LoVo (cell line): Measurements from ENCODE around the gene TMEM187.
A peak's percentile ranks its signal among the peaks of the same experiment; 100 is the strongest.

ENCODE experiments used
- DNase-seq: peaks from one replicate; pipeline ENCODE4 v3.0.0-alpha.2; 2016; ENCODE audit warnings: low spot score

The TMEM187 gene

DNA sequence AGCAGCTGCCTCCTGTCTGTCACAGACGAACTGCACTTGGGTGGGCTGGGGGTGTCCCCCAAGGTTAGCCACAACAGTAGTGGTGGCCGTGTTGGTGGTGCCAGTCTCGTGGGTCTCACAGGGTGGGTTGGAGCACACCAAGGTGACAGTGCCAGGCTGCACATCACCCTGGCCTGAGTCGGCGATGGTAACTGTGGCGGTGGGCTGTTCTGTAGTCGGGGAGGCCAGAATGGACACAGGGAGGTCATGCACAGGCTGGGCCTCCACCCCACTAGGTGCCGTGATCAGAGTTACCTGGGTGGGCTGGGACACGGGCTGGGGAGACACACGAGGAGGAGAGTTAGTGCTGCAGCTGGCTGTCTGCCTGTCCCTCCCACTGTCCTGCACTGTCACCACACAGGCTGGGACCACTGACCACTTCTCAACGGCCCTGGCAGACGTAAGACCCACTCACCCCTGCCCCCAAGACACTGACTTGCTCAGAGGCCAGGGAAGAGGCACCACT lies 17.3 kb upstream of the TMEM187 start:
- DNase-seq: no peak

DNA sequence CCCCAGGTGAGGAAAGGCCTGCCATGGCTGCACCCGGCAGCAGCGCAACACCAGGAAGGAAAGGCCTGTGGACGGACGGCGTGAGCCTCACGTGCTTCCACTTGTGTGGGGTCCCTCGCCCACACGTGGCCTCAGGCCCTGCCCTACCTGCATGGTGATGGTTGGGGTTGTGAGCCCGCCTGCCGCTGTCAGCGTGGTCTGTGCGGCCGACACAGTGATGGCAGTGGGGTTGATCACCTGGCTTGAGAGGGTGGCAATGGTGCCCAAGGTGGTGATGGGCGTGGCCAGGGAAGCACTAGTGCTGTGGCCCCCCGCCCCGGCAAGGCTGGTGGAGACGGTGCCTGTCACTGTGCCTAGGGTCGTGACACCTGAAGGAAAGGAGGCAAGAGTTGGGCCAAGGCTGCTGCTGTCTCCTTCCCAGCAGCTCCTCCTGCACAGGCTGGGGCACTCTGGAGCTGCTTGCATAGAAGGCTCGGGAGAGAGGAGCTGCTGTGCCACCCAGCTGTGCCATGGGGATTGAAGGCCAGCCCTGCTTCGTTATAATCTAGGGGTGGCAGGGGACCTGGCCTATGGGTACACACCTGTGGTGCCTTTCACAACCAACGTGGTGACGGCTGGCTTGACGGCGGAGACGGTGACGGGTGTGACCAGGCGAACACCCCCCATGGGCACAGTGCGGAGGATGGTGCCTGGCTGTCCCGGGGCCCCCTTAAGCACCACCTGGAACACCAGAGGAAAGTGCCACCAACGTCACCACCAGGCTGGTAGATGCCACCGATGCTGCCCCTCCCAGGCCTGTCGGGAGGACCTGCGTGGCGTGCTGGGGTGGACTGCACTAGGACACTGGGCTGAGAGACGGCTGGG lies 16.3 kb upstream of the TMEM187 start:
- DNase-seq: no peak

DNA sequence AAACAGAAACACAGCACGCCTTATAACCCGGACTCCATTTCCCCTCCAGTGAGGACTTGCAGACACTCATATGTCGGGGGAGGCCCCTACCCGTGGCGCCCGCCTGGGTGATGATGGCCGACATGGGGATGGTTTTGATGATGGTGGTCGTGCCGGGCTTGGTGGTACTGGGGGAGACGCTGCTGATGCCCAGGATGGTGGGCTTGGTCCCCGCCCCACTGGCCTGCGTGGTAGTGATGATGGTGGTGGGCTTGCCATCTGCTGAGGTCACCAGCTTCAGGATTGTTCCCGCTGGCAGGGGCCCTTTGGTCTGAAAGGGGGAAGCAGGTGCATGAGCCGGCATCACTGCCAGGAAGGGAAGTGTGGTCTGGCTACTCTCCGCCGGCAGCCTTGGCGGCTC lies 15.3 kb upstream of the TMEM187 start:
- no peak for DNase-seq

DNA sequence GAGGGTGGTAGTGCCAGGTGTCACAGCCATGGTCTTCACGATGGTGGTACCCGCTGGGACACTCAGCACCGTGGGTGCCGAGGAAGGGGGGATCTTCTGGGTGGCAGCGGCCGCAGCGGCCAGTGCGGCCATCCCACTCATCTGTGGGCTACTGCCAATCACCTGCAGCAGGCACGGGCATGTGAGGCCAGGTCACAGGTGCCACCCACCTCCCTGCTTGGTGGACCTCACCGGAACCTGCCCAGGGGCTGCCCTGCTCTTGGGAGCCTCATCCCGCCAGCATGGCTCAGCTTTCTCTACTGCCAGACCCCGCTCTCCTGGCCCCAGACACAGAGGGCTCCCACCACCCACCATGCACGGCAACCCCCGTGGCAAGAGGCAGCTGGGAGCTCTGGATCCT lies 13.9 kb upstream of the TMEM187 start:
- no peak for DNase-seq

DNA sequence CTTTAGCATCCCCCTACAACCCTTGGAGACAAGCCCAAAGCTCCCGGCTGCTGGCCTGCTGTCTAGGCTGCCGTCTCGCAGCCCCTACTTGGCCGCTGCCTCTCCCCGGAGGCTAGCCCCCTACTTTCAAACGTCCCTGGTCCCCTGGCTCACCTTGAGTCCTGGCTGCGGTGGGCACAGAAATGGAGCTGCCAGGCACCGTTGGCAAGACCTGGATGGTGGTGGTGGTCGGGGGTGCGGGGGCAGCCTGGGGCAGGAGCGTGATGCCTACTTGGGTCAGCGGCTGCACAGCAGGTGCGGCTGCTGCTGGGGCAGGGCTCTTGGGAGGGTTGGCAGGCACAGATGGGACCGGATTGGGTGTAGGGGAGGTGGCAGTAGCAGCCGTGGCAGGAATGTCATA lies 12.9 kb upstream of the TMEM187 start:
- DNase-seq: no peak

DNA sequence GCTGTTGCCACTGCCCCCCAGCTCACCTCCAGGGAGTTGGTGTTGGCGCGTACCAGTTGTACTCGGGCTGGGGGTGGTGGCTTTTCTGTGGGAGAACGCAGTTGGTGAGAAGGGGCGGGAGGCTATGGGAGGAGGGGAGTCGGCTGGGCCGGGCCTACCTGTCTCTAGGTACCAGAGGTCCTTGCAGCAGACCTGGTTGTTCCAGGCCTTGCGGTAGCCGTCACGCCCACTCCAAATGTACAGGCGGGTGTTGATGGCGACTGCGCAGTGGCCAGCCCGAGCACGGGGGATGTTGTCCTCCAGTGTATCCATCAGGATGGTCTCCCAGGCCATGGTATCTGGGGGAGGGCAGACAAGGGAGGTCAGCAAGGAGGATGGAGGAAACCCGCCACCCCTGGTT lies 12.5 kb upstream of the TMEM187 start:
- no peak for DNase-seq

DNA sequence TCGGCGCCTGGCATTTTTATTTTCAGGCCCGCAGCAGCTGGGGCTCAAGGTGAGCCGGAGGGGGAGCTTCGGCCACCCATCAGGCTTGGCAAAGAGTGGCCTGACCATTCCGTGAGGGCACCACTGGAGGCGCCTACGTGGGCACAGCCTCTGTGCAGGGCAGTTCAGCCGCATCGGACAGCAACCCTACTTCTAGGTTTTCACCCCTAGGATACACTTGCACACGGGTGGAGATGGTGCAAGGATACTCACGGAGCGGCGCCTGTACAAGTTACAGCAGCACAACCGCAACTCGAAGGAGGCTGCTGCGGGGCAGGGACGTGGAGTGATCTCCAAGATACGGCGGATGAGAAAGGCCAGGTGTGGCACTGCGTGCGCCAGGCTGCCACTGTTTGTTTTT lies 11.8 kb upstream of the TMEM187 start:
- DNase-seq: no peak

DNA sequence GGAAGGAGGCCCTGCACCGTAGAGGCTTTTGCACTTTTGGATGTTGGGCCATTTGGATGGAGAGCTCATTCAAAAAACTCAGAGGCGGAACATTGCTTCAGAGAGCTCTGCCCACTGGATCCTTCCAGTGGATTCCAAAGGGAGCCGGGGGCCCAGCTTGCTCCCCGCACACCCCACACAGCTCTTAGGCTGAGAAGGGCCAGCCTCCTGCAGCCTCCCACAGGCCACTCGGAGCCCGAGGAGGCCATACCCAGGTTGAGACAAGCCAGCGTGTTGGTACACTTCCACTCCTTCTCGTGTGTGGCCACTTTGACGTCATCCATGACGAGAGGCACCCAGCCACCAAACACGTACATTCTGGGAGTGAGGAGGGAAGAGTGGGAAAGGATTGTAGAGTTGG lies 11.3 kb upstream of the TMEM187 start:
- DNase-seq: no peak

DNA sequence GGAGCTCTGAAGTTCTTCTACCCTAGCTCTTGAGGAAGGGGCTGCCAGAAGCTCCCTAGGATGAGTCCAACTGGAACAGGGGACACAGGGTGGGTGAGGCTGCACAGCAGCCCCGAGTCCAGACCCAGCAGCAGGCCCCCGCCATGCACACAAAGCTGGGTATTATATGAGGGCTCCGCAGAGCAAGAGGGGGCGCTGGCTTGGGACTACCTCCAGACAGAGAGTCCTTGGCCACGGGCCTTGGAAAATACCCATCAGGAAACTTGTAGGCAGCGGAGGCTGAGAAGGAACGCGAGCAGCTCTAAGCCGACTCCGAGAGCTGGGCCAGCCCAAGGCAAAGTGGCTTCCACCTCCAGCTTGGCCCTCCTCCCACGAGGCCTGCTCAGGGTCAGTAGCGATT lies 9.0 kb upstream of the TMEM187 start:
- no peak for DNase-seq

DNA sequence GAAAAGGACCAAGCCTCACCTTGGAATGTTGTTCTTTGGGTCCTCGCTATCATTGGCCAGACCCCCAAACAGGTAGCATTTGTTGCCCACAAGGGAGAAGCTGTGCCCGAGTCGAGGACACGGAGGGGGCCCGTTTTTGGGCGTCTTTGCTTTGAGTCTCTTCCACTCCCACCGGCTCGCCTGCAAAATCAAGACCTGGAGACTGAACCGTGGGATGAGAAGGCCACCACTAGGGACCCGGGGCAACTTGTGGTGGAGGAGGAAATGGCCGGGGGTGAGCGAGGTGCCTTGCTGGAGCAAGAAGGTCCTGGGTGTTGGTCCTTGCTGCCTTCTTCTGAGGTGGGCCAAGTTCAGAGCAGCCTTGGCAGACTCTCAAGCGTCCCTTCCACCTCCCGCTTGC lies 8.4 kb upstream of the TMEM187 start:
- DNase-seq: no peak

DNA sequence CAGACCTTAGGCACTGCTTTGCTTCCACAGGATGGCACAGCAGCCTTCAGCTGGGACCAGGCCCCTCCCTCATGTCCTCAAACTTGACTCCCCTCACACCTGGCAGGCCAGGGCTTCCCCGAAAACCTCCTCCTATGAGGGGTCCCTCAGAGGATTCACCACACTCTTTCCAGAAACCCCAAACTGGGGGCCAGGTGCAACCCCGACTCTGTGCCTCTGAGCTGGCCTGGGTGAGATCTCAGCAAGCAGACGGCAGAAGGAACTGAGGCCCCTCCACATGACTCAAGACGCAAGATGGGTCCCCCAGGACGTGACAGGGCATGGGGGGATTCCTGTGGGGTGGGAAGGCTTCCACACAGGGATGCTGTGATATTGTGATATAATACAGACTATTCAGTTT lies 7.1 kb upstream of the TMEM187 start:
- DNase-seq: no peak

DNA sequence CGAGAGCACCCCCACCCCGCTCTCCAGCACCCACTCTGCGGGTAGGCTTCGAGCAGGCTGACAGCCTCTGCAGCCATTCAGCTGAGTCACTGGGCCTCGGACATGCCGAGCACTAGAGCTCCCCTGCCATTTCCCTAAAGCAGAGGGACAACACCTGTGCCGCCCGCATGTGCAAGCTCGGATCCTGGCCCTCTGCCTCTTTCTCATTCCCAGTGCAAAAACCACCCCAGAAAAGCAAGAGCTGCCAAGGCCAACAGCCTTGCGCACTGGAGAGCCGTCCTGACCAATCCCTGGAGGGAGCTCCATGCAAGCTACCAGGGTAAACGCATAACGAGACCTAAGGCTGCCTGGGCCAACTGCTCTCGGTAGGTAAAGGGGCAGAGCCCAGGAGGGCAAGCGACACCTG lies 6.3 kb upstream of the TMEM187 start:
- no peak for DNase-seq

DNA sequence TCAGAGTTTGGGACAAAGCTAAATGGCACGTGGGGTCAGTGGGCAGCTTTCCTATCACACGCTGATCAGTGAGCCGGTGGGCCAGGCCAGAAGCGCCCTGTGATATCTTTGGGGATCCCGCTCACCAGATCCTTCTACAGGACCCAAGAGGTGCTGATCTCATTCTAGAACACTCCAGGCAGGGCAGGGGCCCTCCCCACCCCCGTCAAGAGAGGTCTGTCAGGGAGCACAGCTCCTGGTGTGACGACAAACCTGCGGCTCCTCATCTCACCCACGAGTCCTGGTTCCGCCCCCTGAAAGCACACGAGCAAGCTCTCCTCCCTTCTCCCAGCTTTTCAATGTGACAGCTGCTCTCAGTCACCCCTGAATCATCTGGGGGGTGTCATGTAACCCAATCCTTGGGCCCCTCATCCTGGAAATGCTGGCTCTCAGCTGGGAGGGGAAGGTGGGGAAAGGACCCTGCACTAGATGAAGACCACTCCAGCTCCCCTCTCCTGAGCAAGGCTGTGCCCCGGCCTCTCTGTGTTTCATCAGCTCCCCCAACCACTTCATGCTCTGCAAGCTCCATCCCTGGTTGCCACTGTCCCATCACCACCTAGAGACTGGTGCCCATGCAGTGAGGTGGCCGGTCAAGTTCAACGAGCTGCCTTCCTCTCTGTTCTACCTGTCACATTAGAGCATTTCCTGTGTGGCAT lies 5.6 kb upstream of the TMEM187 start:
- no peak for DNase-seq

DNA sequence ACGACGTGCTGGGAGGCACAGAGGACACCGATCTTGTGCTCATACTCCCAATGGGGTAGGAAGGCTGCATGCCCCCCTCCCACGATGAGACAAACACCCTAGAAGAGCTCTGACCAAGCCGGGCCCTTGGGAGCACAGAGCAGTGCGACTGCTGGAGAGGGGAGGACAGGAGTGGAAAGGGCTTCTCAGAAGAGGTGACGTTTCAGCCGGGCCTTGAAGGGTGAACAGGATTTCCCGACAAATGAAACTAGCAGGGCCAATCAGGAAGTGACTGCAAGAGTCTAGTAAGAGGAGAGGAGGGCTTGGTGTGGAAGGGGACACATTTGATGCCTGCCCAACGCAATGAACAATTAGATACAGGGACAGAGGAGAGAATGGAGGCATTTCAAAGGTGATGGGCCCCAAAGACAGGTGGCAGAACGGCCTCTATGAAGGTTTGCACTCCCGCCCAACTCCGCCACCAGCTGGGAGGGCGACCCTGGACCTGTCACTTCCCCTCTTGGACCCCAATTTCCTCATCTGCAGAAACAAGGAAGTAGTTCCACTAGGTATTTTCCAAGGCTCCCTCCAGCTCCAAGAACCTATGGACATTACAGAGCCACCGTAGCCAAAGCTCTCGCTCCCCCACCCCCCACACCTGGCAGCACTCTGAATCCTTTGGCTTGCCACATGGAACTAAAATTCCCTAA lies 4.9 kb upstream of the TMEM187 start:
- DNase-seq: no peak

DNA sequence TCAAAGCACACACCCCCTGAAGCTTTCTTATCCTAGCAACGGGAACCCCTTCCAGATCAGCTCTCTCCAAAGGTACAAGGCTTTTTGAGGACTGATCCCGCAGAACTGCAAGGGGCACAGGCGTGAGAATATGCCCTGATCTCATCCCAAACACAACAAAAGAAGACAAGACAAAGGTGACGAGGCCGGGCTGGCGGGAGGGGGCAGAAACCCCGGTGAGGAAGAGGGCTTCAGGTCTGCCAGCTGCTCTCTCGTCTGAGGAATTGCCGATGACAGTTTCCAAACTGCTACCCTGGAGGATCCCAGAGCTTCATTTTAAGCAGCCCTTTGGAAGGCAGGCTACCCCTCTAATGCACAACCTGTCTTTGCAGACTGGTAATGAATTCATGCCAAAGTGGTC lies 4.3 kb upstream of the TMEM187 start:
- DNase-seq: no peak

DNA sequence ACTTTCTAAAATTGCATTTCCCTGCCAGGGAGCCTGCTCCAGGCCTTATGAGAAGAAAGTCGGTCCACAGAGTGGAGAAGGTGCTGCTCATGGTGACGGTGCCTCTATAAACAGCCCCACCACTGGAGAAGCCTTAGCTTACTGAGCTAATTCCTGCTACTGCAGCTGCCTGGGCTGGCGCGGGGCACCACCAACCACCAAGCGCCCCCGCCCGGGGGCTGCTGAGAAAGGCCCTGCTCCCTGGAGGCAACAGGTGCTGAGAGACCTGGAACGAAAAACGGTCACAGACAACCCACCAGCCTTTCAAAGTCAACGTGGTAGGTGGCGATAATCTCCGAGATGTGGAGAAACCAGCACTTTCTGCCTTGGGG lies 3.8 kb upstream of the TMEM187 start:
- DNase-seq: no peak

DNA sequence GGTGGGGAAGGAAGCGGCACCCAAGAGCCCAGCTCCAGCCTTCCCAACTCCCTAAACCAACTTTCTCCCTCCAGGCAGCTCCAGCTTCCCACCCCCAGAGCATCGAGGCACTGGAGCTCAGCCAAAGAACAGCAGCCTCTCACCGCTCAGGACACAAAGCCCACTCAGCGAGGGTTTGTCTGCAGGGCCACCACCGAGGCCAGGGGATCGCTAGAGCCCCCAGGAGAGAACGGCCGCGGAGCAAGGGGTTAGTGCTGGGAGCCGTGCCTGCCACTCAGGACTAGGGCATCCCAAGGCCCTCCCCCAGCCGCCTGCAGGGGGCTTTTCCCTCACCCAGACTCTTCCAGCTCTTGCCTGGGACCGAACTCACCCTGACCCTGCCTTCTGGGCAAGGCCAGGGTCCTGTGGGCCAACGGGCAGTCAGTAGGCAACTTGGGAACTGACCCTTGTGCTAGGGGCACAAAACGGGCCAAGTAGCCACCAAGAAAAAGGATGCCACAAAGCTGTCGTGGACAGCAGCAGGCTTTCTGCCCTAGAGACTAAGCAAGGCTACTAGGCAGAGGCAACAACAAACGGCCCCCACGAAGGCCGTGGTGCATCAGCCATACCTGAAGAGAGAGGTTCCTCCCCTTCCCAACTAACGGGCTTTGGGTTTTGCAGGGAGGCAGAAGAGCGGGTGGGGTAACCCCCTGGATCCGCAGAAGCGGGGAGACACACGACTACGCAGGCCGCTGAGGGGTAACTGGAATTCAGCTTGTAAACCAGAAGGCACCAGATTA lies 3.2 kb upstream of the TMEM187 start:
- no peak for DNase-seq

DNA sequence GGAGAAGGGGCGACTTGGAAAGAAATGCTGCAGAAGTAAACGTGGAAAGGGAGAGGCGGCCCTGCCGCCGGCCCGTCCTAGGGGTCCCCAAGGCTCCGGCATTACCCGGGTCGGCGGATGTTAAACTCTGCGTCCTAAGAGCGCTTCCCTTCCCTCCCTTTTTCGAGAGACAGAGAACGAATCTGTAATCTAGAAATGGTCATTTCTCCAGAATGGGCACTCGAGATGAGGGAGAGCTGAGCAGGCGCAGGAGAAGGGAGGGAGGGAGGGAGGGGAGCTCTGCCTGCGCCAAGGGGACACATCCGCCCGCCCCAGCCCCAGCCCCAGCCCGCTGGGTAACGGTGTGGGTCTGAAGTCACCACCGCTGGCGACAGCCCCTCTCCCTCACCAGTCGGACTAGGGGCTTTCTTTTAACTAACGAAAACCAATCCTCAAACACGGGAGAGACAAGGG lies 2.6 kb upstream of the TMEM187 start:
- DNase-seq: no peak

DNA sequence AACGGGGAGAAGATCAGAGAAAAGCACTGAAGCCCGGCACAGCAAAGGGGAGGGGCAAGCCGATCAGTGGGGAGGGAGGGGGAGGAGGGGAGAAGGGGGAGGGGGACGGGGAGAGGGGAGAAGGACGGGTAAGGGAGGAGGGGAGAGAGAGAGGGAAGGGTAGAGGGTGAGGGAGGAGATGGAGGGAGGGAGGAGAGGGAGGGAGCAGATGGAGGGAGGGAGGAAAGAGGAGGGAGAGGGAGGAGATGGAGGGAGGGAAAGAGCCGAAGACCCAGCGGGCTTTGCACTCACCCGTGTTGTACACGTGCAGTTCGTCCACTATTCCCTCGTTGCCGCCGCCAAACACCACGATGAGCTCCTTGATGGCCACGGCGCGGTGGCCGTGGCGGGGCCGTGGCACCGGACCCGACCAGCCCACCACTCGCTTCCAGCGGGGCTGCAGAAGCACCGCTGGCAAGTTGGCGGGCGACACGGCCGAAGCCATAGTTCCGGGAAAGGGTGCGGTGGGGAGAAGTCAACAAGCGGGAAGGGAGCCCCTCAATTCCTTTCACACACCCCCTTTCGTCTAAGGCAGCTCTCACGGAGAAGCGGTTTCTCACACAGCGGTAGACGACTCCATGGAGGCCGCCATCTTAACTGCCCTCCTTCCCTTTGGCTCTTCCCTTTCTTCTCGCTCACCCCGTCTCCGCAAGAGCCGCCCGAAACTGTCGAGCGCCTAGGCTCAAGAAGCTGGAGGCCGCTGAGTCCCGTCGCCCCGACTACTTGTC lies 2.0 kb upstream of the TMEM187 start:
- no peak for DNase-seq

DNA sequence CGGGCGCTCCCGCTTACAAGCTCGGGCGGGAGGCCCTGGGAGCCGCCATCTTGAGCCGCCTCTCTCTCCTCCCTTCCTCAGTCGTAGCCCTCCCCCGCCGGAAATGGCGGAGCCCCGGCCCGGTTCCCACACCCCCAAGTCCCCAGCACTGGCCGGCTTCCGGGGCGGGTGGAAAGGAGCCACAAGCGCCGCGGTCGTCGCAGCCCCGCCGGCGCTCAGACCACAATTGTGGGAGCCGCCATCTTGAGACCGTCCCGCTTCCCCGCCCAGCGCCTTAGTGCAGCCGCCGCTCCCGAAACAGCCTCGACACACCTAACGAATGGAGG lies 1.5 kb upstream of the TMEM187 start:
- peak; percentile 73 for DNase-seq
